ENCODE results near the gene ERICH2. TPM values are rescaled to one million over a fixed set of nuclear protein-coding genes. Genes with fewer than 3 reads are reported as not detected.

The ERICH2 gene
- polyA plus RNA-seq, 1 of the 3 experiments (the other 2 are of a cell fraction), result not detected

DNA sequence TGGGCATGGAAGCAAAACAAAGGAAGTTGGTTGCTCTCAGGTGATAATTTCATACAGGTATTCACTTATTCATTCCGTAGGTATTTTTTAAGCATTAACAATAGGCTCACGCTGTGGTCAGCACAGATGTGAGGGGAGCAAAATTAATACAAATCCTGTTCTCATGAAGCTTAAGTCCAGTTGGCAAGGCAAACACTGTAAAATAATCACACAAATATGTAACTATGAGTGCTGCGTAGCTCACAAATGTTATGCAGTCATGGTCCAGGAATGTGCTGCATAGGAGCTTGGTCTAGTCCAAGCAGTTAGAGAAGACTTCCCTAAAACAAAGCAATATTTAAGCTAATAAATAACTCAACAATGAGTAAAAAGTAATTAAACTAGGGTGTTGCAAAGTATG, 31.1 kb upstream of the ERICH2 start:
- Histone ChIP-seq H3K4me1 (ENCODE audit: control insufficient read depth in 1 of 2, insufficient read depth in 2 of 2, low read depth in 1 of 2, low read length in 1 of 2) (no peaks in the 10 kb centered on the region), H3F3A (replicated peaks; ENCODE audit: insufficient read depth) (peaks cover 3% of the 10 kb centered on the region), H3K9ac (no peak overlapping the region), H3K4me2 (no peak overlapping the region), H3K79me2 (ENCODE audit: insufficient read depth) (no peaks in the 10 kb centered on the region), H3K9me3 (no peaks in the 10 kb centered on the region), H3K9me2 (no peaks in the 10 kb centered on the region), H4K20me1 (ENCODE audit: insufficient read depth) (no peaks in the 10 kb centered on the region), H3K36me3 (replicated peaks in 1 of 2; ENCODE audit: control insufficient read depth in 1 of 2, insufficient read depth in 2 of 2, low read length in 1 of 2) (no peaks in the 10 kb centered on the region), H3K4me3 (ENCODE audit: low read depth in 2 of 2, low read length in 1 of 2) (no peak overlapping the region), H3K27me3 (ENCODE audit: insufficient read depth) (peaks cover 6% of the 10 kb centered on the region; the same call in 1 of the 2 replicates), H3K27ac (ENCODE audit: low read depth in 2 of 2, low read length in 1 of 2) (peak overlapping the region in 1 of 2 experiments; percentile 46; a peak in 2 of 4 replicates), H2AFZ (ENCODE audit: low read depth) (no peak overlapping the region)
- DNase-seq, result no peak
- ChIA-PET CTCF (interaction anchor here (1.3 to 2.3 kb wide), 6 partner anchors 74 to 369 kb away, joined by 3 to 6 read pairs (median 5); no protein-coding TSS in a partner anchor), POLR2A (no interaction called here)
- TF ChIP-seq TCF12 (IDR thresholded peaks at IDR 0.05) (peak; percentile 70), TEAD4 (IDR thresholded peaks at IDR 0.05; ENCODE audit: borderline replicate concordance, insufficient read depth) (peak; percentile 67; the same call in 1 of the 2 replicates), FOSL2 (IDR thresholded peaks at IDR 0.05; ENCODE audit: borderline replicate concordance, low read depth) (peak; percentile 77; the same call in 1 of the 2 replicates), JUND (IDR thresholded peaks at IDR 0.05) (peak; percentile 85), EZH2phosphoT487 (IDR thresholded peaks at IDR 0.05; ENCODE audit: borderline replicate concordance, low read depth) (no peak), NFIC (IDR thresholded peaks at IDR 0.05; ENCODE audit: borderline replicate concordance) (peak; percentile 73)
- 32% methylated on average over 3 of the region's 3 CpGs for WGBS (ENCODE audit: low lambda C conversion rate)

DNA sequence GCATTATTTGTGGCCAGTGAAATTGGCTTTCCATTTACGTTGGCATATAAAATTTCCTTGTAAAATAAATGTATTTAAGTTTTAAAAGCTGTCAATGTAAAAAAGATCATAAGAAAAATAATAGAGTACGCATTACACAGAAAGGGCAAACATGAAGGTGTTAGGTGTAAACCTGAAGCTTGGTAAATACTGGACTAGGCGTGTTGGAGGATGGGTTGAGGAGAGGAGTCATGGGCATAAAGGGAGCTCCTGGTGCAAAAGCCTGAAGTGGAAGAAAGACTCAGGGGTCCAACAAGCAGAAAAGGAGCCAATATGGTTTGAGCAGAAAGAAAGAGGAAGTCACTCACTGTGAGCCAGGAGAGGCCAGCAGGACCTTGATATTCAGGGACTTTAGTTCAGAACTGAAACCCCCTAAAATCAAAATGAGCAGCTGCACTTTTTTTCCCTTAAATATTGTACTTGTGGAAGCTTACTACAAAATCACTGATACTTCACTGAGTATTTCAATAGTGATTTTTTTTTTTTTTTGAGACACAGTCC, 30.6 kb upstream of the ERICH2 start:
- H3K27ac ChIP-seq (ENCODE audit: low read depth in 2 of 2, low read length in 1 of 2), result no peak overlapping the region
- ChIA-PET CTCF (interaction anchor here (1.3 to 2.3 kb wide), 5 partner anchors 74 to 370 kb away, joined by 3 to 6 read pairs (median 5); no protein-coding TSS in a partner anchor), POLR2A (no interaction called here)
- peaks cover 3% of the 10 kb centered on the region for H3F3A ChIP-seq (replicated peaks; ENCODE audit: insufficient read depth)
- WGBS (ENCODE audit: low lambda C conversion rate), result 57% methylated on average over 3 of the region's 3 CpGs
- TF ChIP-seq FOXM1 (IDR thresholded peaks at IDR 0.05; ENCODE audit: low read depth) (no peak), RFX5 (IDR thresholded peaks at IDR 0.05; ENCODE audit: low read length) (no peak), NRF1 (IDR thresholded peaks at IDR 0.05; ENCODE audit: low read depth, low read length) (no peak), FOSL2 (IDR thresholded peaks at IDR 0.05; ENCODE audit: borderline replicate concordance, low read depth) (no peak), POLR2AphosphoS5 (IDR thresholded peaks at IDR 0.05; ENCODE audit: low read depth, low read length) (no peak)
- TF ChIP-seq, protein P1, sequence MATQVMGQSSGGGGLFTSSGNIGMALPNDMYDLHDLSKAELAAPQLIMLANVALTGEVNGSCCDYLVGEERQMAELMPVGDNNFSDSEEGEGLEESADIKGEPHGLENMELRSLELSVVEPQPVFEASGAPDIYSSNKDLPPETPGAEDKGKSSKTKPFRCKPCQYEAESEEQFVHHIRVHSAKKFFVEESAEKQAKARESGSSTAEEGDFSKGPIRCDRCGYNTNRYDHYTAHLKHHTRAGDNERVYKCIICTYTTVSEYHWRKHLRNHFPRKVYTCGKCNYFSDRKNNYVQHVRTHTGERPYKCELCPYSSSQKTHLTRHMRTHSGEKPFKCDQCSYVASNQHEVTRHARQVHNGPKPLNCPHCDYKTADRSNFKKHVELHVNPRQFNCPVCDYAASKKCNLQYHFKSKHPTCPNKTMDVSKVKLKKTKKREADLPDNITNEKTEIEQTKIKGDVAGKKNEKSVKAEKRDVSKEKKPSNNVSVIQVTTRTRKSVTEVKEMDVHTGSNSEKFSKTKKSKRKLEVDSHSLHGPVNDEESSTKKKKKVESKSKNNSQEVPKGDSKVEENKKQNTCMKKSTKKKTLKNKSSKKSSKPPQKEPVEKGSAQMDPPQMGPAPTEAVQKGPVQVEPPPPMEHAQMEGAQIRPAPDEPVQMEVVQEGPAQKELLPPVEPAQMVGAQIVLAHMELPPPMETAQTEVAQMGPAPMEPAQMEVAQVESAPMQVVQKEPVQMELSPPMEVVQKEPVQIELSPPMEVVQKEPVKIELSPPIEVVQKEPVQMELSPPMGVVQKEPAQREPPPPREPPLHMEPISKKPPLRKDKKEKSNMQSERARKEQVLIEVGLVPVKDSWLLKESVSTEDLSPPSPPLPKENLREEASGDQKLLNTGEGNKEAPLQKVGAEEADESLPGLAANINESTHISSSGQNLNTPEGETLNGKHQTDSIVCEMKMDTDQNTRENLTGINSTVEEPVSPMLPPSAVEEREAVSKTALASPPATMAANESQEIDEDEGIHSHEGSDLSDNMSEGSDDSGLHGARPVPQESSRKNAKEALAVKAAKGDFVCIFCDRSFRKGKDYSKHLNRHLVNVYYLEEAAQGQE (IDR thresholded peaks at IDR 0.05; ENCODE audit: low read depth, low read length), result no peak
- TF ChIP-seq, protein P2, sequence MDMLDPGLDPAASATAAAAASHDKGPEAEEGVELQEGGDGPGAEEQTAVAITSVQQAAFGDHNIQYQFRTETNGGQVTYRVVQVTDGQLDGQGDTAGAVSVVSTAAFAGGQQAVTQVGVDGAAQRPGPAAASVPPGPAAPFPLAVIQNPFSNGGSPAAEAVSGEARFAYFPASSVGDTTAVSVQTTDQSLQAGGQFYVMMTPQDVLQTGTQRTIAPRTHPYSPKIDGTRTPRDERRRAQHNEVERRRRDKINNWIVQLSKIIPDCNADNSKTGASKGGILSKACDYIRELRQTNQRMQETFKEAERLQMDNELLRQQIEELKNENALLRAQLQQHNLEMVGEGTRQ (IDR thresholded peaks at IDR 0.05; ENCODE audit: borderline replicate concordance, low read depth, low read length), result no peak
- TF ChIP-seq, protein P3, sequence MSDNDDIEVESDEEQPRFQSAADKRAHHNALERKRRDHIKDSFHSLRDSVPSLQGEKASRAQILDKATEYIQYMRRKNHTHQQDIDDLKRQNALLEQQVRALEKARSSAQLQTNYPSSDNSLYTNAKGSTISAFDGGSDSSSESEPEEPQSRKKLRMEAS (IDR thresholded peaks at IDR 0.05; ENCODE audit: low read depth), result no peak
- H3K4me1 ChIP-seq (ENCODE audit: control insufficient read depth in 1 of 2, insufficient read depth in 2 of 2, low read depth in 1 of 2, low read length in 1 of 2), result no peaks in the 10 kb centered on the region
- no peaks in the 10 kb centered on the region for H3K36me3 ChIP-seq (replicated peaks in 1 of 2; ENCODE audit: control insufficient read depth in 1 of 2, insufficient read depth in 2 of 2, low read length in 1 of 2)
- no peak overlapping the region for H3K4me3 ChIP-seq (ENCODE audit: low read depth in 2 of 2, low read length in 1 of 2)
- peaks cover 11% of the 10 kb centered on the region; the same call in 1 of the 2 replicates for H3K27me3 ChIP-seq (ENCODE audit: insufficient read depth)
- no peaks in the 10 kb centered on the region for H3K9me2 ChIP-seq
- no peaks in the 10 kb centered on the region for H4K20me1 ChIP-seq (ENCODE audit: insufficient read depth)
- H3K4me2 ChIP-seq, result no peak overlapping the region
- H3K9ac ChIP-seq, result no peak overlapping the region
- H3K79me2 ChIP-seq (ENCODE audit: insufficient read depth), result no peaks in the 10 kb centered on the region
- H2AFZ ChIP-seq (ENCODE audit: low read depth), result no peak overlapping the region
- no peaks in the 10 kb centered on the region for H3K9me3 ChIP-seq
- no peak for DNase-seq

Measured in SK-N-SH (cell line).